DMS53 (cell line): ENCODE measurements around the gene KIFC1.

Experiments used
- DNase-seq: peaks from one replicate; lab custom pipeline; 2025; lab: John Stamatoyannopoulos, UW

The KIFC1 gene

DNA sequence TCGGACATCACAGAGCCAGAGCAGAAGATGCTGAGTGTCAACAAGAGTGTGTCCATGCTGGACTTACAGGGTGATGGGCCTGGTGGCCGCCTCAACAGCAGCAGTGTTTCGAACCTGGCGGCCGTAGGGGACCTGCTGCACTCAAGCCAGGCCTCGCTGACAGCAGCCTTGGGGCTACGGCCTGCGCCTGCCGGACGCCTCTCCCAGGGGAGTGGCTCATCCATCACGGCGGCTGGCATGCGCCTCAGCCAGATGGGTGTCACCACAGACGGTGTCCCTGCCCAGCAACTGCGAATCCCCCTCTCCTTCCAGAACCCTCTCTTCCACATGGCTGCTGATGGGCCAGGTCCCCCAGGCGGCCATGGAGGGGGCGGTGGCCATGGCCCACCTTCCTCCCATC lies 51.4 kb downstream of the KIFC1 start:
- no peak for DNase-seq

GRCh38 chr6:33443619-33444504 lies 52.2 kb downstream of the KIFC1 start:
- DNase-seq: no peak

- no peak for DNase-seq
These were observed 53.5 kb downstream of the KIFC1 start for GRCh38 chr6:33445119-33445603.

DNA sequence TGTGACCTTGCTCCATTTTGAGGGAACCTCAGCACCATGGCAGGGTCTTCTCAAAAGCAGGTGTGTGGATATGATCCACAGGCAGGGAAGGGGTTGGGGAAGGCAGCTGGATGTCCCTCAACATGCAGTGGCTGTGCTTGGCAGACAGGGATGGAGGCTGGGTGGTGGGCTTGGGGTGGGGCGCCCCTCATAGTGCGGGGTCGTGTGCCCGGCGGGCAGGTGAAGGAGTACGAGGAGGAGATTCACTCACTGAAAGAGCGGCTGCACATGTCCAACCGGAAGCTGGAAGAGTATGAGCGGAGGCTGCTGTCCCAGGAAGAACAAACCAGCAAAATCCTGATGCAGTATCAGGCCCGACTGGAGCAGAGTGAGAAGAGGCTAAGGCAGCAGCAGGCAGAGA lies 54.7 kb downstream of the KIFC1 start:
- no peak for DNase-seq

- DNase-seq: no peak
These were observed 58.8 kb downstream of the KIFC1 start for GRCh38 chr6:33450434-33450833.

- DNase-seq: no peak
These were observed 60.0 kb downstream of the KIFC1 start for GRCh38 chr6:33451606-33452005.

- no peak for DNase-seq
These were observed 60.9 kb downstream of the KIFC1 start for GRCh38 chr6:33452496-33452895.

DNA sequence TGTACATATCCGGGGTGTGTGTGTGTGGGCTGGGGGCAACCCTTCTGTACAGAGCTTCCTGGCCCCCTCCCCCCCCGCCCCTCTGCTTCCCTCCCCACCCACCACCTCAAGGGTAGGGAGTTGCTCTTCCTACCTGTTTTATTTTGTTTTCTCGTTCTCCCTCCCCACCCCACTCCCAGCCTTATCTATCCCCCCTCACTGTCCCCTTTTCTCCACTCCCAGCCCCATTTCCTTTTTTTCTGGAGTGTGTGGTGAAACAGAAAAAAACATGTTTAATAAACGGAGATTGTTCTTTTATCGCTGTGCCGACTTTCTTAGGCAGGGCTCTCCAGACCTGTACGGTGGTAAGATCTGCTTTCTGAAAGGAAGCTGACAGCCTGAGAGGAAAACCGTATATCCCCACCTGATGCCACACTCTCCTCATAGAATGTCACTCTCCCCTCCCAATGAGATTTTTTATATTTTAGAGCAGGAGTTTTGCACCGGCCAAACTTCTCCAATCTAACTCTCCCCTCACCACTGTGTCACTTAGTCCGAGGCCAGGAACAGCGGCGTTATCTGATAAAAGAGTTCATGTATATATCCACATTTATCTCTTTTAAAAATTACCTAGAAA lies 61.9 kb downstream of the KIFC1 start:
- DNase-seq: peak; percentile 36

GRCh38 chr6:33454009-33454946 lies 62.7 kb downstream of the KIFC1 start, which contains the start of gene ZBTB9:
Gene ZBTB9, plus strand, starts transcription at chr6:33454576. Its CDS starts 525 bp downstream, at chr6:33455101.
- peak; percentile 99 for DNase-seq

DNA sequence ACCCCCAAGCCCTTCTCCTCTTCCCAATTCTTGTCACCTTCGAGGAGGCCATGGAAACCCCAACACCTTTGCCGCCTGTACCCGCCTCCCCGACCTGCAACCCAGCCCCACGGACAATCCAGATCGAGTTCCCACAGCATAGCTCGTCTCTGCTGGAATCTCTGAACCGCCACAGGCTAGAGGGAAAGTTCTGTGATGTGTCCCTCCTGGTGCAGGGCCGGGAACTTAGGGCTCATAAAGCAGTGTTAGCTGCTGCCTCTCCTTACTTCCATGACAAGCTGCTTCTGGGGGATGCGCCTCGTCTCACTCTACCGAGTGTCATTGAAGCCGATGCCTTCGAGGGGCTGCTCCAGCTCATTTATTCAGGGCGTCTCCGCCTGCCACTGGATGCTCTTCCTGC lies 63.4 kb downstream of the KIFC1 start:
- DNase-seq: peak; percentile 31

DNA sequence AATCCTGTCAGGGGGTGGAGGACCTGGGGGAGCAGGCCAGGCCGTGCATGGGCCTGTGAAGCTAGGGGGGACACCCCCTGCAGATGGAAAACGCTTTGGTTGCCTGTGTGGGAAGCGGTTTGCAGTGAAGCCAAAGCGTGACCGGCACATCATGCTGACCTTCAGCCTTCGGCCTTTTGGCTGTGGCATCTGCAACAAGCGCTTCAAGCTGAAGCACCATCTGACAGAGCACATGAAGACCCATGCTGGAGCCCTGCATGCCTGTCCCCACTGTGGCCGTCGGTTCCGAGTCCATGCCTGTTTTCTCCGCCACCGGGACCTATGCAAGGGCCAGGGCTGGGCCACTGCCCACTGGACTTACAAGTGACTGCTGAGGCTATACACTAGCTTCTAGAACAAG lies 64.5 kb downstream of the KIFC1 start:
- DNase-seq: no peak

GRCh38 chr6:33458676-33459075 lies 67.1 kb downstream of the KIFC1 start:
- no peak for DNase-seq

DNA sequence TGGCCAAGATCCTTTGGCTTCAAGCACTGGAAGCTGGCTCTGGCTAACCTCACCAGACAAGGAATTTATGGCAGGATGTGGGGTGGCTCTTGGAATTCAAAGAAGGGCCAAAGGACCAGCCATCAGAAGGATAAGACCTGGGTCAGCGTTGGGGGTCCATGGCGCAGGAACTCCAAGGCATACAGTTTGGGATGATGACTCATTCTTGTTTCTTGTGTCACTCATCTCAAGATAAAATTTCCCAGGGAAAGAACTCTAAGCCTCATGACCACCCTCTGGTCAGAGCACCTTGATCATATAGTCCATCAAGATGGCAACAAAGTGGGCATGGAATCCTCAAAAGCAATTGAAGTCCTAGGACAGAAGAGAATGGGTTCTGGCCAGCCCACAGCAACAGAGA lies 67.6 kb downstream of the KIFC1 start:
- no peak for DNase-seq
